Measurements from ENCODE around the gene PRKAB1. TPM values are rescaled to one million over a fixed set of nuclear protein-coding genes. Genes with fewer than 3 reads are reported as not detected.
"Not testable (repeated sequence)": the region's sequence is repeated elsewhere in the genome, so short reads cannot be mapped to it uniquely, and the experiment has no call there.

Gene PRKAB1
- total RNA-seq, 1 experiment from 2014 or later = 32.3 TPM

- TF ChIP-seq AR (CRISPR knock-in tag; IDR thresholded peaks at IDR 0.05) (no peak), IRF1 (CRISPR knock-in tag; IDR thresholded peaks at IDR 0.05) (no peak), ZNF263 (CRISPR knock-in tag; IDR thresholded peaks at IDR 0.05; ENCODE audit: low read depth) (no peak), PREB (CRISPR knock-in tag; IDR thresholded peaks at IDR 0.05; ENCODE audit: borderline replicate concordance) (no peak)
Observed at GRCh38 chr12:119652665-119653064, 15.3 kb upstream of the PRKAB1 start (continued).

- ATAC-seq; POLR2A ChIA-PET; H3K27me3 Mint-ChIP-seq (ENCODE audit: low read depth); DNase-seq (ENCODE audit: low spot score); H3K27ac Mint-ChIP-seq; H3K4me1 Mint-ChIP-seq; H3K4me3 Mint-ChIP-seq: not testable (repeated sequence)
- peaks cover 11% of the 10 kb centered on the region for H3K36me3 Mint-ChIP-seq
- CTCF ChIA-PET = interaction anchor here (1.9 kb wide), 1 partner anchor 10 kb away, joined by 13 read pairs; the partner anchor contains the start of gene PRKAB1
- H3K9me3 Mint-ChIP-seq = peaks cover 24% of the 10 kb centered on the region
Observed at GRCh38 chr12:119657001-119657400, 10.9 kb upstream of the PRKAB1 start.

- H3K27ac Mint-ChIP-seq; H3K4me3 Mint-ChIP-seq; POLR2A ChIA-PET; H3K36me3 Mint-ChIP-seq; ATAC-seq; H3K4me1 Mint-ChIP-seq; DNase-seq (ENCODE audit: low spot score): not testable (repeated sequence)
- Mint-ChIP-seq H3K9me3 (peaks cover 14% of the 10 kb centered on the region), H3K27me3 (ENCODE audit: low read depth) (peaks cover 14% of the 10 kb centered on the region)
- CTCF ChIA-PET = interaction anchor here (0.7 to 2.5 kb wide), 5 partner anchors 9 to 213 kb away, joined by 3 to 17 read pairs (median 7); partner anchors contain the start of gene PRKAB1
Observed at GRCh38 chr12:119658166-119658565, 9.8 kb upstream of the PRKAB1 start.

GRCh38 chr12:119659289-119659897 lies 8.5 kb upstream of the PRKAB1 start:
- Mint-ChIP-seq H3K27ac (no peak overlapping the region), H3K36me3 (no peaks in the 10 kb centered on the region; the same call in 1 of the 2 replicates), H3K27me3 (ENCODE audit: low read depth) (peaks cover 14% of the 10 kb centered on the region), H3K4me1 (no peaks in the 10 kb centered on the region), H3K4me3 (no peak overlapping the region), H3K9me3 (peaks cover 2% of the 10 kb centered on the region)
- TF ChIP-seq ATF3 (CRISPR knock-in tag; conservative IDR thresholded peaks at IDR 0.05) (no peak), CTCF (IDR thresholded peaks at IDR 0.05) (peak; percentile 63), E2F1 (CRISPR knock-in tag; IDR thresholded peaks at IDR 0.05) (no peak)
- ATAC-seq (no peak), DNase-seq (ENCODE audit: low spot score) (peak; percentile 38)
- ChIA-PET POLR2A (no interaction called here), CTCF (interaction anchor here (2.5 kb wide), 1 partner anchor 16 kb away, joined by 17 read pairs; no protein-coding TSS in a partner anchor)
